ENCODE data around the gene ELL.
A peak's percentile ranks its signal among the peaks of the same experiment; 100 is the strongest.

The ELL gene

DNA sequence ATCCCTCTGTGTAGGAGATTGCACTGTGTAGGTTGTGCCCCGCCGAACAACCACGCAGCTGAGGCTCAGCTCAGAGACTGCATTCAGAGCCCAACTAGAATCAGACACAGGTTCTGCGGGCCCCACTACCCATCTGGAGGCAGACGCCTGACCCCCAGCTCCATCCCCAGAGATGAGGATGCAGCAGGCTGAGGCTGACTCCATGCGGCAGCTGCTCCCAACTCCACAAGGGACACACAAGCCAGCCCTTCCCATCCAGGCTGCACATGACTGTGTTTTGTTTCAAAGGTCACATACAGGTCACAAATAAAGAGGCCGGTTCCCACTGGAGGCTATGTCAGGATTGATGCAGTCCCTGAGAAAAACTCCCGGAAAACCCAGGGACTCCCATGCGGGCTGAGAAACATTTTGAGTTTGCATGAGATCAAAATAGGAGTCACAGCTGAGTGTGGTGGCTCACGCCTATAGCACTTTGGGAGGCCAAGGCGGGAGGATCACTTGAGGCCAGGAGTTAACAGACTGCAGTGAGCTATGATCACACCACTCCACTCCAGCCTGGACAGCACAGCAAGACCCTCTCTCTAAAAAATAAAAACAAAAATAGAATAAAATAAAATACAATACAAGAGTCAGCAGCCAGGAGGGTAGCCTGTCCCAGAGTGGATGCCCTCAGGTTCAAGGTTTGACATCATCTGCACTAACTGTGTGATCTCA lies 14.0 kb downstream of the ELL start:
- TF ChIP-seq, protein P1, sequence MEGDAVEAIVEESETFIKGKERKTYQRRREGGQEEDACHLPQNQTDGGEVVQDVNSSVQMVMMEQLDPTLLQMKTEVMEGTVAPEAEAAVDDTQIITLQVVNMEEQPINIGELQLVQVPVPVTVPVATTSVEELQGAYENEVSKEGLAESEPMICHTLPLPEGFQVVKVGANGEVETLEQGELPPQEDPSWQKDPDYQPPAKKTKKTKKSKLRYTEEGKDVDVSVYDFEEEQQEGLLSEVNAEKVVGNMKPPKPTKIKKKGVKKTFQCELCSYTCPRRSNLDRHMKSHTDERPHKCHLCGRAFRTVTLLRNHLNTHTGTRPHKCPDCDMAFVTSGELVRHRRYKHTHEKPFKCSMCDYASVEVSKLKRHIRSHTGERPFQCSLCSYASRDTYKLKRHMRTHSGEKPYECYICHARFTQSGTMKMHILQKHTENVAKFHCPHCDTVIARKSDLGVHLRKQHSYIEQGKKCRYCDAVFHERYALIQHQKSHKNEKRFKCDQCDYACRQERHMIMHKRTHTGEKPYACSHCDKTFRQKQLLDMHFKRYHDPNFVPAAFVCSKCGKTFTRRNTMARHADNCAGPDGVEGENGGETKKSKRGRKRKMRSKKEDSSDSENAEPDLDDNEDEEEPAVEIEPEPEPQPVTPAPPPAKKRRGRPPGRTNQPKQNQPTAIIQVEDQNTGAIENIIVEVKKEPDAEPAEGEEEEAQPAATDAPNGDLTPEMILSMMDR (conservative IDR thresholded peaks at IDR 0.05) = no peak
- H3K27ac ChIP-seq = peak overlapping the region; percentile 94

DNA sequence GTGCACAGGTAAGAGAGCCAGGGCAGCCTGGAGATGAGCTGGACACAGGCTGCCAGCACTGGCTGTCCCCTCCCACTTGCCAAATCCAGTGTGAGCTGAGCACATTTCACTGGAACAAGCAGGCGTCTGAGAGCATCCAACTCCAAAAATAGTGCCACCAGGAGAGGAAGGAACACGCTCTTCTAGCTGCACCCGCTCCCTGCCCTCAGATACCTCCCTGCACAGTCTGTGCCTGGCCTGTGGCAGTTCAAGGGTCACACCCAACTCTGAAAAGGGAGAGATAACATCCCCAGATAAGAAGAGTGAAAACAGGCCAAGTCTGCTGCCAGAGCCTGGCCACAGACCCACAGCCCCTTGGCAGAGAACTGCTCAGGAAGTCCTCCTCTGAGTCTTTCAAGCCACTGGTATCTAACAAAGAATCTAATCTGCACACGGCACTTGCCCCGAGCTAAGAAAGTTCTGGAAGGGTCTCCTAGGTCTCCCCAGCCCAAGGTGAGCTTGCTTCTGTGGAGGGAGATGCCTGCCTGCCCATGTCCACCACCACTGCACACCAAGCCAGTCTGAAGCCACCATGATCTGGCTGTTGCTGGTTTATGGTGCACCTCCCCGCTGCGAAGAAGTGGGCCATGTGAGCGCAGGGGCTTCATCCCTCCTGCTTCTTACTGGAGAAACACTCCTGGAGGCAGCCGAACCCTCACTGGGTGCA lies 14.7 kb downstream of the ELL start:
- TF ChIP-seq, protein P1 (conservative IDR thresholded peaks at IDR 0.05) = no peak
- peak overlapping the region; percentile 94 for H3K27ac ChIP-seq

DNA sequence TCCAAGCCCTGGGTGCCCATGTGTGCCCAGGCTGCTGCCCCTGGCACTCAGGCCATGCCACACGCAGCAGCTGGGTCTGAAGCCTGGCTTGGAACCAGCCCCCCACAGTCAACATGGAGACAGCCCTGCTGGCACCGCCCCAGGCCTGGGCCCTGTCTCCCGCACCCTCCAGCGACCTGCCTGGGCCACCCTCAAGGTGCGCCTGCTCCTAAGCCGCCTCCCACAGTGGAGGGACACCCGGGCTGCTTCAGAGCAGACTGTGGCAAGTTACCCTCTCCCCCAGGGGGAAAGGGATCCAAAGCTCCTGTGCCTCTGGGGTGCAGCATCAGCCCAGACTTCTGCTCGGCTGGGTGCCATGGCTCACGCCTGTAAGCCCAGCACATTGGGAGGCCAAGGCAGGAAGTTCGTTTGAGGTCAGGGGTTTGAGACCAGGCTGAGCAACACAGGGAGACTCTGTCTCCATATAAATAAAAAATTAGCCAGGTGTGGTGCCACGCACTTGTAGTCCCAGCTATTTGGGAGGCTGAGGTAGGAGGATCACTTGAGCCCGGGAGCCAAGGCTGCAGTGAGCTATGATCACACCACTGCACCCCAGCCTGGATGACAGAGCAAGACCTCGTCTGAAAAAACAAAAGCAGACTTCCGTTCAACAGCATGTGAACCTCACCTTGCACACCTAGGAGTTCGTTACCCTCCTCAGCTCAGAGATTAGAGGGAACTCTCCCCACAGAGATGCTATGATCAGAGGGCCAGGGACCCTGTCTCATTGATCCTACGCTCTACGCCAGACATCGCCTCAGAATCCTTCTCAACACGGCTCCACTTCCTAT lies 15.6 kb downstream of the ELL start:
- H3K27ac ChIP-seq = peak overlapping the region; percentile 94

DNA sequence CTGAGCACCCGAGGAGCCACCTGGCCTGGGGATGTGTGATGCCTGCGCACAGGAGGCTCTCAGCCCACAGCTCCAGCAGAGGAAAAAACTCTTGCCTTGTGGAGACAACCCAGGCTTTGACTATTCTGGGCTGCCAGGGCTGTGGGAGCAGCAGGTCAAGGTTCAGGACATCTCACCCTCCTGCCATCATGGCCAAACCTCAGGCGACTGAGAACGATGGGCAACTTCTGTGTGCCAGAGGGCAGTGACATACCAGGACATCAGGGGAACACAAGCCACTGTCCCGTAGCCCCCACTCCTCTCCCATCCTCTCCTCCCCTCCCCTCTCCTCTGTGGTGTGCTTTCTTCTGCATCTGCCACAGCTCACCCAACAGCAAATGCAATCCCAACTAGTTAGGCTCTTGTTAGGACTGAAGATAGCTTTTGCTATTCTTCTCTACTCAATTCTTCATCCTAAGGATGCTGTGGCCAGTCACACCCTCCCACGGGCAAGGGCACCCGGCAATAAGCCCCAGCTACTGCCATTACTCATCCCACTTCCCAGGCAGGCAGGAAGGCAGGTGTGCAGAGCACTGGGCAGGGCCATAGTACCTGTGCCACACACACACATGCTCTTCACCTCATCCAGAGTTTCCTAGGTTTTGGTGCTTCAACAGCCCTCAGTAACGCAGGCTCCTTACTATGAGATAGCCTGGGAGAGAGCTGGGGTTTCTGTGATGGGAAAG lies 16.8 kb downstream of the ELL start:
- TF ChIP-seq, protein P1 (conservative IDR thresholded peaks at IDR 0.05) = no peak
- peak overlapping the region; percentile 94 for H3K27ac ChIP-seq

More for the DNA sequence above, 15.6 kb downstream of the ELL start:
- TF ChIP-seq, protein P1 (conservative IDR thresholded peaks at IDR 0.05) = no peak

DNA sequence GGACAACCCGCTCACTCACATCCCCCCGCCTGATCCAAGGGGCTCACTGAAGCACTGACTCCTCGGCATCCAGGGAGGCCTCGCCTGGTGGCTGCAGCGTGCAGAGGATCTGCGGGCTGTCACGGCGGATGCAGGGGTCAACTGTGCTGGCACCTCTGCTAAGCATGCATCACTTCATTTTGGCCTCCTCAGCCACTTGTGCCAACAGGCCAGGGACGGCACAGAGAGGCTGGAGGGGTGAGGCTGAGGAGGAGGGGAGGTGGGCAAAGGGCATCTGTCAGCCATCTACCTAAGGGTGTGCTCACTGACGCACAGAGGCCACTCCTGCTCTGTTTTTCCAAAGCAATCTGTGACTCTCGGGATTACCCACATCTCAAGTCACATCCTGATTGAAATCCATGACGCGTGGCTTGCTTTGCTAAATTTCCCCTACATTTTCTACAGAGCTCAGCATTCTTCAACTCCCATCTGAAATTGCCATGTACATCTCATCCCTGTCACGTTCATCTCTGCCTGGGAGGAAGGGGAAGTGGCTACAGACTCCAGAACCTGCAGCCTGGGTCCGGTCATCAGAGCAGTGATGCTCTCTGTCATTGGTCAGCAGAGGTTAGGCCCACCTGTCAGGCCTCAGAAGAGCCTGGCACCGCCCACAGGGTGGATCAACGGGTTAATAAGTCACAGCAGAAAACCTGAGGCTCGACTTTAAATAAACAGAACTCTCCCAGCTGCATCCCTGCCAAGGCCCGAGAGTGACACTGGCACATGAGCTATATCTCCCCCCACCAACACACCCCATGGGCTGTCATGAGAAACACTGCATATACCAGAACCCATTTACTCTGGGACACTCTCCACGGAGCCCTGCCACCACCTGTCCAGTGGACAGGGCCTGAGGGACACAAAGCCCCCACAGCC lies 17.6 kb downstream of the ELL start:
- TF ChIP-seq, protein P1 (conservative IDR thresholded peaks at IDR 0.05) = no peak
- H3K27ac ChIP-seq = peak overlapping the region; percentile 94

DNA sequence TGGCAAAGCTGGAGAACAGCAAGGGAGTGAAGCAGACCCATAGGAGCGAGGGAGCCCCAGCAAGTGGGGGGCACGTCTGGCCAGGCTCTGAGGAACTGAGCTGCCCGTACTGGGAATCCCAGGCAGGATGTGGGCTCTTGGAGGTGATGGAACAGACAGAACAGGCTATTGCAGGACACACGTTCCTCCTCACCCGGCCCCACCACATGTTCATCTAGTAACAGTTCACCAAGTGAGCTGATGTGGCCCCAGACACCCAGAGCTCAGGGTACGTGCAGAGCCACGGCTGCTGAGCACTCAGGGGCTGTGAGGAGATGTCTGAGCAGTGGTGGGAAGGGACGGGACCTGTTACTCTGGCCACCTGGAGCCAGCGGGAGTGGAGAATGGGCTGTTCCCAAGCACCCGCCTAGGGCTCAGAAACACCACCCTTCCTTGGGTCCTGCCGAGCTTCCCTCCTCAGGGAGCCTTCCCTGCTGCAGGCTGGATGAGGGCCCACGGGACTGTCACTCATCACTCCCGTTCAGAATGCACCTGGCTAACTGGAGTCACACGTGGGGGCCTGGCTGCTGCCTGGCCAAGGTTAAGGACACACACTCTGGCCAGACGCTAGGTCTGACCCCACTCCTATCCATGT lies 18.4 kb downstream of the ELL start:
- H3K27ac ChIP-seq = peak overlapping the region; percentile 94
- TF ChIP-seq, protein P1 (conservative IDR thresholded peaks at IDR 0.05) = no peak
